Measurements from ENCODE around the gene SERPINB6.

- TF ChIP-seq, protein P1, sequence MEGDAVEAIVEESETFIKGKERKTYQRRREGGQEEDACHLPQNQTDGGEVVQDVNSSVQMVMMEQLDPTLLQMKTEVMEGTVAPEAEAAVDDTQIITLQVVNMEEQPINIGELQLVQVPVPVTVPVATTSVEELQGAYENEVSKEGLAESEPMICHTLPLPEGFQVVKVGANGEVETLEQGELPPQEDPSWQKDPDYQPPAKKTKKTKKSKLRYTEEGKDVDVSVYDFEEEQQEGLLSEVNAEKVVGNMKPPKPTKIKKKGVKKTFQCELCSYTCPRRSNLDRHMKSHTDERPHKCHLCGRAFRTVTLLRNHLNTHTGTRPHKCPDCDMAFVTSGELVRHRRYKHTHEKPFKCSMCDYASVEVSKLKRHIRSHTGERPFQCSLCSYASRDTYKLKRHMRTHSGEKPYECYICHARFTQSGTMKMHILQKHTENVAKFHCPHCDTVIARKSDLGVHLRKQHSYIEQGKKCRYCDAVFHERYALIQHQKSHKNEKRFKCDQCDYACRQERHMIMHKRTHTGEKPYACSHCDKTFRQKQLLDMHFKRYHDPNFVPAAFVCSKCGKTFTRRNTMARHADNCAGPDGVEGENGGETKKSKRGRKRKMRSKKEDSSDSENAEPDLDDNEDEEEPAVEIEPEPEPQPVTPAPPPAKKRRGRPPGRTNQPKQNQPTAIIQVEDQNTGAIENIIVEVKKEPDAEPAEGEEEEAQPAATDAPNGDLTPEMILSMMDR (IDR thresholded peaks at IDR 0.05), result no peak
- TF ChIP-seq POLR2A (IDR thresholded peaks at IDR 0.05), result no peak
These were observed 10.4 kb downstream of the SERPINB6 start for GRCh38 chr6:2960935-2961334.

Data from uterus (tissue), 2 donors.